Measurements from ENCODE around the gene KRTAP22-1. TPM values are rescaled to one million over a fixed set of nuclear protein-coding genes. Genes with fewer than 3 reads are reported as not detected.

The KRTAP22-1 gene
- total and polyA plus RNA-seq, 2 of the 13 experiments (the other 11 are each of a cell fraction or from before 2014, with no cell fraction given), result not detected

- Histone ChIP-seq H4K20me1 (ENCODE audit: insufficient read depth, low read length) (no peaks in the 10 kb centered on the region), H3K4me3 (replicated peaks in 1 of 3; ENCODE audit: insufficient read depth in 1 of 3, low read depth in 2 of 3, low read length in 3 of 3) (no peak overlapping the region), H3K4me2 (ENCODE audit: low read depth, low read length) (no peak overlapping the region), H3K27ac (ENCODE audit: extremely low read length, insufficient read depth, low read length) (no peak overlapping the region), H3K4me1 (ENCODE audit: insufficient read depth, low read length) (no peaks in the 10 kb centered on the region), H2AFZ (ENCODE audit: low read length) (no peak overlapping the region), H3K9ac (ENCODE audit: insufficient read depth, low read depth, low read length) (no peak overlapping the region), H3K79me2 (ENCODE audit: insufficient read depth, low read length) (no peaks in the 10 kb centered on the region), H3K36me3 (replicated peaks in 1 of 2; ENCODE audit: control insufficient read depth in 1 of 2, insufficient read depth in 2 of 2, low read length in 2 of 2) (no peaks in the 10 kb centered on the region), H3K9me3 (ENCODE audit: low read length) (peaks cover 93% of the 10 kb centered on the region), H3K27me3 (ENCODE audit: control insufficient read depth in 1 of 2, insufficient read depth in 2 of 2, low read length in 2 of 2) (no peaks in the 10 kb centered on the region)
- BruUV-seq (replicated peaks), result no TSS peak
- intact Hi-C loops (cut with micrococcal nuclease; ENCODE audit: unreplicated experiment), result no loop called here
- ChIA-PET POLR2A (no interaction called here), CTCF (ENCODE audit: low intra/inter-chr PET ratio, low total read pairs) (no interaction called here)
- no peak for ATAC-seq
- 28% methylated on average over 2 of the region's 2 CpGs for WGBS (ENCODE audit: low lambda C conversion rate)
- DNase-seq (ENCODE audit: low spot score), result no peak
- TF ChIP-seq ZNF816 (CRISPR knock-in tag; IDR thresholded peaks at IDR 0.05; ENCODE audit: borderline replicate concordance) (no peak), ZFP1 (CRISPR knock-in tag; IDR thresholded peaks at IDR 0.05) (no peak), ZNF282 (IDR thresholded peaks at IDR 0.05; ENCODE audit: partially characterized antibody) (no peak), CEBPG (CRISPR knock-in tag; IDR thresholded peaks at IDR 0.05) (no peak), ZC3H13 (CRISPR knock-in tag; IDR thresholded peaks at IDR 0.05) (no peak), TOE1 (CRISPR knock-in tag; IDR thresholded peaks at IDR 0.05) (no peak), ZNF589 (CRISPR knock-in tag; conservative IDR thresholded peaks at IDR 0.05) (no peak), IRF1 (CRISPR knock-in tag; IDR thresholded peaks at IDR 0.05; ENCODE audit: low read depth) (no peak), ZBTB49 (CRISPR knock-in tag; IDR thresholded peaks at IDR 0.05; ENCODE audit: borderline replicate concordance) (no peak), TCF12 (IDR thresholded peaks at IDR 0.05) (no peak), TCF12 (CRISPR knock-in tag; IDR thresholded peaks at IDR 0.05) (no peak), ATRX (CRISPR knock-in tag; IDR thresholded peaks at IDR 0.05; ENCODE audit: borderline replicate concordance) (no peak), ATM (IDR thresholded peaks at IDR 0.05; ENCODE audit: borderline replicate concordance) (no peak), SSRP1 (CRISPR knock-in tag; IDR thresholded peaks at IDR 0.05) (no peak), TIGD3 (CRISPR knock-in tag; IDR thresholded peaks at IDR 0.05; ENCODE audit: borderline replicate concordance) (no peak)
- FAIRE-seq, result no peak
- in situ Hi-C loops (cut with HindIII; ENCODE audit: extremely low pct_ligation_motif_present, low pct_unique_long_range_greater_than_20kb), result no loop called here
These were observed 5.1 kb downstream of the KRTAP22-1 start for GRCh38 chr21:30605968-30606367.
